SK-N-SH treated with all-trans-retinoic acid at 6 μM for 48 hours (cell line): ENCODE data around the gene COPS9.
A peak's percentile ranks its signal among the peaks of the same experiment; 100 is the strongest.

Experiments used
- ATAC-seq: fragments of 200-7000 bp; cut with Tn5 transposase; 3 replicates; pipeline ENCODE4 v1.9.1; 2020; ENCODE audit warnings: mild to moderate bottlenecking, moderate library complexity
- ARNTL ChIP-seq: fragments of 450-650 bp; formaldehyde crosslinking; IDR thresholded peaks from 2 replicates; pipeline ENCODE4 v1.5.0; 2020; ENCODE audit warnings: low read depth, mild to moderate bottlenecking, moderate library complexity, borderline replicate concordance
- BACH2 ChIP-seq: fragments of 250-450 bp; sonication (Bioruptor Pico); IDR thresholded peaks from 2 replicates; pipeline ENCODE4 v1.9.0; 2021; ENCODE audit warnings: mild to moderate bottlenecking, borderline replicate concordance
- CREB5 ChIP-seq: fragments of 250-450 bp; sonication (Bioruptor Pico); IDR thresholded peaks from 2 replicates; pipeline ENCODE4 v1.5.1; 2020; ENCODE audit warnings: low read depth, mild to moderate bottlenecking, moderate library complexity
- CSDC2 ChIP-seq: fragments of 250-450 bp; sonication (Bioruptor Pico); IDR thresholded peaks from 2 replicates; pipeline ENCODE4 v1.5.0; 2020; ENCODE audit warnings: mild to moderate bottlenecking, moderate library complexity
- ESRRG ChIP-seq: fragments of 250-450 bp; sonication (Bioruptor Pico); IDR thresholded peaks from 2 replicates; pipeline ENCODE4 v1.6.1; 2021; ENCODE audit warnings: mild to moderate bottlenecking
- GLIS3 ChIP-seq: fragments of 250-450 bp; sonication (Bioruptor Pico); IDR thresholded peaks from 2 replicates; pipeline ENCODE4 v1.5.0; 2020; ENCODE audit warnings: mild to moderate bottlenecking, moderate library complexity
- ISL1 ChIP-seq: fragments of 250-450 bp; sonication (Bioruptor Pico); IDR thresholded peaks from 2 replicates; pipeline ENCODE4 v2.1.2; 2022; ENCODE audit warnings: mild to moderate bottlenecking, moderate library complexity
- OSR1 ChIP-seq: fragments of 250-450 bp; sonication (Bioruptor Pico); IDR thresholded peaks from 2 replicates; pipeline ENCODE4 v1.8.0; 2022; ENCODE audit warnings: moderate library complexity, mild to moderate bottlenecking, inconsistent platforms
- PPARA ChIP-seq: fragments of 250-450 bp; sonication (Bioruptor Pico); IDR thresholded peaks from 2 replicates; pipeline ENCODE4 v1.5.0; 2020; ENCODE audit warnings: mild to moderate bottlenecking, borderline replicate concordance
- RARB ChIP-seq: fragments of 250-450 bp; sonication (Bioruptor Pico); IDR thresholded peaks from 2 replicates; pipeline ENCODE4 v1.8.0; 2021; ENCODE audit warnings: mild to moderate bottlenecking, moderate library complexity
- TCF4 ChIP-seq: fragments of 250-450 bp; sonication (Bioruptor Pico); IDR thresholded peaks from 2 replicates; pipeline ENCODE4 v1.8.0; 2021; ENCODE audit warnings: mild to moderate bottlenecking, moderate library complexity, borderline replicate concordance
- TOX ChIP-seq: fragments of 250-450 bp; sonication (Bioruptor Pico); IDR thresholded peaks from 2 replicates; pipeline ENCODE4 v1.8.0; 2021; ENCODE audit warnings: mild to moderate bottlenecking, moderate library complexity, borderline replicate concordance
- TSHZ2 ChIP-seq: fragments of 250-450 bp; sonication (Bioruptor Pico); IDR thresholded peaks from 2 replicates; pipeline ENCODE4 v1.5.0; 2020; ENCODE audit warnings: mild to moderate bottlenecking, moderate library complexity
- ZC3H10 ChIP-seq: fragments of 250-450 bp; sonication (Bioruptor Pico); IDR thresholded peaks from 2 replicates; pipeline ENCODE4 v1.5.1; 2021; ENCODE audit warnings: mild to moderate bottlenecking, moderate library complexity
- ZFP3 ChIP-seq: fragments of 250-450 bp; sonication (Bioruptor Pico); IDR thresholded peaks from 2 replicates; pipeline ENCODE4 v1.5.0; 2020; ENCODE audit warnings: mild to moderate bottlenecking, moderate library complexity
- ZFP30 ChIP-seq: fragments of 450-650 bp; formaldehyde crosslinking; IDR thresholded peaks from 2 replicates; pipeline ENCODE4 v1.5.0; 2022; ENCODE audit warnings: mild to moderate bottlenecking, moderate library complexity
- ZNF565 ChIP-seq: fragments of 450-650 bp; formaldehyde crosslinking; conservative IDR thresholded peaks from 2 replicates; pipeline ENCODE4 v1.5.0; 2020; ENCODE audit warnings: low read depth, mild to moderate bottlenecking, moderate library complexity
- ZNF70 ChIP-seq: fragments of 450-650 bp; formaldehyde crosslinking; IDR thresholded peaks from 2 replicates; pipeline ENCODE4 v1.5.0; 2020; ENCODE audit warnings: mild to moderate bottlenecking, moderate library complexity
- ZNF8 ChIP-seq: fragments of 450-650 bp; formaldehyde crosslinking; IDR thresholded peaks from 2 replicates; pipeline ENCODE4 v1.5.0; 2020; ENCODE audit warnings: mild to moderate bottlenecking, moderate library complexity
- TF ChIP-seq, protein P1 (sequence below): fragments of 250-450 bp; sonication (Bioruptor Pico); IDR thresholded peaks from 2 replicates; pipeline ENCODE4 v1.5.1; 2021; ENCODE audit warnings: mild to moderate bottlenecking, moderate library complexity
- TF ChIP-seq, protein P2 (sequence below): fragments of 250-450 bp; sonication (Bioruptor Pico); IDR thresholded peaks from 2 replicates; pipeline ENCODE4 v1.8.0; 2020; ENCODE audit warnings: mild to moderate bottlenecking, moderate library complexity, borderline replicate concordance

The COPS9 gene

DNA sequence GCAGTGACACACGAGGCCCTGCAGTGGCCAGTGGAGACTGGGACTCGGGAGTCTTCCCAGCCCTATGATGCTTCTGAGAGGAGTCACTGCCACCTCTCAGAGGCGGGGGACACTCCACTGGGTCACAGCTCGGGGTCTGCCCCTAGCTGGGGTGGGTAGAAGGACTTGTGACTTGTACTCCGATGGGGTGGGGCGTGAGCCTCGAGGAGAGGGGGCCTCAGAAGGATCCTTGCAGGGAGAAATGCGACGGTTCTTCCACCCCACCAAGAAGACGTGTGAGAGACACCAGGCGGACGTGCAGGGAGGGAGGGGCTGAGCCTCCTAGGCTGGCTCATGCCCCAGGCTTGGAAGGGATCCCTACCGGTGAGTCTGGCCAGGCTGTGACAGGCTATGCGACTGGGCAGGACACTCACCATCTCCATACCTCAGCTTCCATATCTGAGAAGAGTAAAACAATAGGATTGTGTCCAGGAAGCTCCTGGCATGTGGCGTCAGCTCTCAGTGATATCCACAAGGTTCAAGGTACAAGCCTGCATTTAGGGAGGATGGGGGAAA lies 15.4 kb upstream of the COPS9 start:
- TF ChIP-seq TCF4 (CRISPR knock-in tag) (no peak), ZFP3 (no peak), TSHZ2 (CRISPR knock-in tag) (no peak), ISL1 (no peak), ZNF565 (CRISPR knock-in tag) (no peak), OSR1 (no peak), GLIS3 (CRISPR knock-in tag) (no peak), CSDC2 (CRISPR knock-in tag) (no peak)
- TF ChIP-seq, protein P1, sequence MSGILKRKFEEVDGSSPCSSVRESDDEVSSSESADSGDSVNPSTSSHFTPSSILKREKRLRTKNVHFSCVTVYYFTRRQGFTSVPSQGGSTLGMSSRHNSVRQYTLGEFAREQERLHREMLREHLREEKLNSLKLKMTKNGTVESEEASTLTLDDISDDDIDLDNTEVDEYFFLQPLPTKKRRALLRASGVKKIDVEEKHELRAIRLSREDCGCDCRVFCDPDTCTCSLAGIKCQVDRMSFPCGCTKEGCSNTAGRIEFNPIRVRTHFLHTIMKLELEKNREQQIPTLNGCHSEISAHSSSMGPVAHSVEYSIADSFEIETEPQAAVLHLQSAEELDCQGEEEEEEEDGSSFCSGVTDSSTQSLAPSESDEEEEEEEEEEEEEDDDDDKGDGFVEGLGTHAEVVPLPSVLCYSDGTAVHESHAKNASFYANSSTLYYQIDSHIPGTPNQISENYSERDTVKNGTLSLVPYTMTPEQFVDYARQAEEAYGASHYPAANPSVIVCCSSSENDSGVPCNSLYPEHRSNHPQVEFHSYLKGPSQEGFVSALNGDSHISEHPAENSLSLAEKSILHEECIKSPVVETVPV: no peak
- TF ChIP-seq, protein P2, sequence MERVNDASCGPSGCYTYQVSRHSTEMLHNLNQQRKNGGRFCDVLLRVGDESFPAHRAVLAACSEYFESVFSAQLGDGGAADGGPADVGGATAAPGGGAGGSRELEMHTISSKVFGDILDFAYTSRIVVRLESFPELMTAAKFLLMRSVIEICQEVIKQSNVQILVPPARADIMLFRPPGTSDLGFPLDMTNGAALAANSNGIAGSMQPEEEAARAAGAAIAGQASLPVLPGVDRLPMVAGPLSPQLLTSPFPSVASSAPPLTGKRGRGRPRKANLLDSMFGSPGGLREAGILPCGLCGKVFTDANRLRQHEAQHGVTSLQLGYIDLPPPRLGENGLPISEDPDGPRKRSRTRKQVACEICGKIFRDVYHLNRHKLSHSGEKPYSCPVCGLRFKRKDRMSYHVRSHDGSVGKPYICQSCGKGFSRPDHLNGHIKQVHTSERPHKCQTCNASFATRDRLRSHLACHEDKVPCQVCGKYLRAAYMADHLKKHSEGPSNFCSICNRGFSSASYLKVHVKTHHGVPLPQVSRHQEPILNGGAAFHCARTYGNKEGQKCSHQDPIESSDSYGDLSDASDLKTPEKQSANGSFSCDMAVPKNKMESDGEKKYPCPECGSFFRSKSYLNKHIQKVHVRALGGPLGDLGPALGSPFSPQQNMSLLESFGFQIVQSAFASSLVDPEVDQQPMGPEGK: no peak

DNA sequence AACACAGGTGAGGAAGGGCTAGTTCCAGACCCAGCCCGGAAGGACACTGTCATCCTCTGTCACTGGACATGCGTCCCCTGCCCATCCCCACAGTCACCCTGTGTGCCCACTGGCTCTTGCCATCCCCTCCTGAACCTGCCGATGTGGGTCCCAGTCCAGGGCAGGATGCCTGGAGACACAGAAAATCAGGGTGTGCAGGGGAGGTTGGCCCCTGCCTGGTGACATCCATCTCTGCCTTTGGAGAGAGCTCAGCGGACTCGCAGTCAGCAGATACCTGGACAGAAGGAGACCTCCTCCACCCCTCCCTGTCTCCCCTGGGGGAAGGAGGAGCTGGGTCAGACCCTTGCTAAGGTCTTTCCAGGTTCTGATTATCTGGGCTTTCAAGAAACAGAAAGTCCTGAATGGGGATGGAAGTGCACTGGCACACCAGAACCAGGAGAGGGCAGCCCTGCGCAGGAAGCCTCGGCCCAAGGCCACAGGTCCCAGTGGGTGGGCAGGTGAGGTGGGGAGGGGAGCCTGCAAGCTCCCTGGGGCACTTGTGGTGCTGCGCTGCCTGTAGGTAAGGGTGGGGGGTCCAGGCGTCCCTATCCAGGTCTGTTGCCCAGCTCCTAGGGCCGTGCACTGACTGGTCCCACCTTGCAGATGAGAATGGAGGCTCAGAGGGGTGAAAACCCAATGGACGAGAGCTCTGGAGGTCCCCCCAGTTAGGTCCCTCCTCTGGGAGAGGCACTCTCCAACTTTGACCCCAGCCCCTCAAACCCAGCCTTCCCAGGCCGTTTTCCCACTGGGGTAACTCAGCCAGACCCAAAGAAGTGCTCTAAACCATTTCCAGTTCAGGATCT lies 14.1 kb upstream of the COPS9 start:
- ATAC-seq: peak; percentile 85
- TF ChIP-seq TCF4 (CRISPR knock-in tag) (no peak), ZC3H10 (CRISPR knock-in tag) (no peak), ZNF70 (CRISPR knock-in tag) (no peak), ZNF8 (no peak), OSR1 (no peak), BACH2 (CRISPR knock-in tag) (no peak), GLIS3 (CRISPR knock-in tag) (no peak), ZNF565 (CRISPR knock-in tag) (no peak), ARNTL (CRISPR knock-in tag) (no peak), PPARA (no peak), CREB5 (CRISPR knock-in tag) (no peak), ZFP3 (no peak), ESRRG (CRISPR knock-in tag) (no peak), RARB (CRISPR knock-in tag) (no peak)

More for the DNA sequence above, 15.4 kb upstream of the COPS9 start:
- ATAC-seq: no peak

DNA sequence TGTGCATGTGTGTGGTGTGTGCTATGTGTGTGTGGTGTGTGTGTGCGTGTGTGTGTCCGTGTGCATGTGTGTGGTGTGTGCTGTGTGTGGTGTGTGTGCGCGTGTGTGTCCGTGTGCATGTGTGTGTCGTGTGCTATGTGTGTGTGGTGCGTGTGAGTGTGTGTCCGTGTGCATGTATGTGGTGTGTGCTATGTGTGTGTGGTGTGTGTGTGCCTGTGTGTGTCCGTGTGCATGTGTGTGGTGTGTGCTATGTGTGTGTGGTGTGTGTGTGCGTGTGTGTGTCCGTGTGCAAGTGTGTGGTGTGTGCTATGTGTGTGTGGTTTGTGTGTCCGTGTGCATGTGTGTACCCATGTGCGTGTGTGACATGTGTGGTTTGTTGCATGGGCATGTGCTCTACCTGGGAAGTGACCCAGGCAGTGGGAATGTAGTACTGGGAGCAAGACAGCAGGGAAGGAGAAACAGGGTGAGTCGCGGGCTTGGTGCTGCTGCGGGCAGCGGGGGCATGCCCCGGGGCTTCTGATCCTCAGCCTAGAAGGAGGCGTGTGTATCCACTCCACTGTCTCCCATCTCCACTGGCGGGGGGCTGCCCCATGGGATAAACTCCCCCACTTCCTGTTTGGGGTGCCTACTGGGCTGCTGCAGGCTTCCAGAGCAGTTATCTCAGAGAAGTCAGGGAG lies 11.9 kb upstream of the COPS9 start:
- TF ChIP-seq ZFP30 (CRISPR knock-in tag) (no peak), ZFP3 (no peak), TOX (no peak), OSR1 (no peak)
- ATAC-seq: no peak

DNA sequence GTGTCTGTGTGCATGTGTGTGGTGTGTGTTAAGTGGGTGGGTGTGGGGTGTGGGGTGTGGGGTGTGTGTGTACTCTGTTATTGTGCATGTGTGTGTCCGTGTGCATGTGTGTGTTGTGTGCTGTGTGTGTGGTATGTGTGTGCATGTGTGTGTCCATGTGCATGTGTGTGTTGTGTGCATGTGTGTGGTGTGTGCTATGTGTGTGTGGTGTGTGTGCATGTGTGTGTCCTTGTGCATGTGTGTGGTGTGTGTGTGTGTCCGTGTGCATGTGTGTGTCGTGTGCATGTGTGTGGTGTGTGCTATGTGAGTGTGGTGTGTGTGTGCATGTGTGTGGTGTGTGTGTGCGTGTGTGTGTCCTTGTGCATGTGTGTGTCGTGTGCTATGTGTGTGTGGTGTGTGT lies 11.3 kb upstream of the COPS9 start:
- ATAC-seq: no peak
- TF ChIP-seq CSDC2 (CRISPR knock-in tag) (no peak), ZC3H10 (CRISPR knock-in tag) (no peak), TCF4 (CRISPR knock-in tag) (no peak), ZFP3 (no peak), RARB (CRISPR knock-in tag) (no peak), TSHZ2 (CRISPR knock-in tag) (no peak), ISL1 (no peak), ZNF8 (no peak), GLIS3 (CRISPR knock-in tag) (no peak), ESRRG (CRISPR knock-in tag) (no peak), OSR1 (no peak), ZNF565 (CRISPR knock-in tag) (no peak)
- TF ChIP-seq, protein P1: no peak
